ENCODE results near the gene FN3K. TPM values are rescaled to one million over a fixed set of nuclear protein-coding genes. Genes with fewer than 3 reads are reported as not detected.

FN3K gene
- total and polyA plus RNA-seq, 2 of the 13 experiments (the other 11 are each of a cell fraction or from before 2014, with no cell fraction given) = 3.5 to 12.2 TPM

DNA sequence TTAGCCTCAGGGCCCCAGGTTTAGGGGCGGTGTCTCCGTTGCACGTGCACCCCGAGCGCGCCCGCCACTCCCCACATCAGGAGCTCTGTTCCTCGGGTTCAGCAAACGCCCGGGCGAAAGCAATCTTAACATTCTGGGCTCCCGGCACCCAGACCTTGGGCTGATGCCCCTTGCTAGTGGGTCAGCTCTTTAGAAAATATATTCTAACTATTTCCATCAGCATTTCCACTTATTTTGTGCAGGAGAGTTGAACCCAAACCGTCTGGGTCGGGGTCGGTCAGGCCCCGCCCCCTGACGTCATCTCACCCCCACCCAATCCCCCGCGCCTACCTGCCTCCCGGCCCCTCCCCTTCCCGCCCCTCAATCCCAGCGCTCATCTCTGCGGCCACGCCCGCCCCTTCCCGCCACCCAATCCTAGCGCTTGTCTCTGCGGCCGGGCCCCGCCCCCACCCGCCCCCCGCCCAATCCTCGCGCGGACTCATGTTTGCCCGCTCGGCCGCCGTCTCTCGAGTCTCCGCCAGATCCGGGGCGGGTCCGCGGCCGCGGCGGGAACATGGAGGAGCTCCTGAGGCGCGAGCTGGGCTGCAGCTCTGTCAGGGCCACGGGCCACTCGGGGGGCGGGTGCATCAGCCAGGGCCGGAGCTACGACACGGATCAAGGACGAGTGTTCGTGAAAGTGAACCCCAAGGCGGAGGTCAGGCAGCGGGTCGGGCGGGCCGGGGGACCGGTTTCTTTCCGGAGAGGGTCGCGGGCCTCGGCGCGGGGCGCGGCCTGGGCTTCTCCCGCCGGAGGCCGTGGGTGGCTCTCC lies 19.0 kb upstream of the FN3K start, which contains the start of gene FN3KRP (continued):
- TF ChIP-seq, protein P1, sequence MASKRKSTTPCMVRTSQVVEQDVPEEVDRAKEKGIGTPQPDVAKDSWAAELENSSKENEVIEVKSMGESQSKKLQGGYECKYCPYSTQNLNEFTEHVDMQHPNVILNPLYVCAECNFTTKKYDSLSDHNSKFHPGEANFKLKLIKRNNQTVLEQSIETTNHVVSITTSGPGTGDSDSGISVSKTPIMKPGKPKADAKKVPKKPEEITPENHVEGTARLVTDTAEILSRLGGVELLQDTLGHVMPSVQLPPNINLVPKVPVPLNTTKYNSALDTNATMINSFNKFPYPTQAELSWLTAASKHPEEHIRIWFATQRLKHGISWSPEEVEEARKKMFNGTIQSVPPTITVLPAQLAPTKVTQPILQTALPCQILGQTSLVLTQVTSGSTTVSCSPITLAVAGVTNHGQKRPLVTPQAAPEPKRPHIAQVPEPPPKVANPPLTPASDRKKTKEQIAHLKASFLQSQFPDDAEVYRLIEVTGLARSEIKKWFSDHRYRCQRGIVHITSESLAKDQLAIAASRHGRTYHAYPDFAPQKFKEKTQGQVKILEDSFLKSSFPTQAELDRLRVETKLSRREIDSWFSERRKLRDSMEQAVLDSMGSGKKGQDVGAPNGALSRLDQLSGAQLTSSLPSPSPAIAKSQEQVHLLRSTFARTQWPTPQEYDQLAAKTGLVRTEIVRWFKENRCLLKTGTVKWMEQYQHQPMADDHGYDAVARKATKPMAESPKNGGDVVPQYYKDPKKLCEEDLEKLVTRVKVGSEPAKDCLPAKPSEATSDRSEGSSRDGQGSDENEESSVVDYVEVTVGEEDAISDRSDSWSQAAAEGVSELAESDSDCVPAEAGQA (IDR thresholded peaks at IDR 0.05; ENCODE audit: low read depth) = peak; percentile 39; the same call in 1 of the 2 replicates
- TF ChIP-seq, protein P1 (CRISPR knock-in tag; IDR thresholded peaks at IDR 0.05; ENCODE audit: borderline replicate concordance) = no peak
- TF ChIP-seq ZFY (CRISPR knock-in tag; IDR thresholded peaks at IDR 0.05) (peak; percentile 75), NFYB (CRISPR knock-in tag; IDR thresholded peaks at IDR 0.05) (peak; percentile 47; the same call in 1 of the 2 replicates), ERF (CRISPR knock-in tag; IDR thresholded peaks at IDR 0.05) (no peak; the same call in 1 of the 2 replicates), GABPA (IDR thresholded peaks at IDR 0.05; ENCODE audit: low read depth, low read length) (peak; percentile 66), GABPA (CRISPR knock-in tag; IDR thresholded peaks at IDR 0.05; ENCODE audit: low read depth) (peak; percentile 79), IKZF4 (CRISPR knock-in tag; IDR thresholded peaks at IDR 0.05; ENCODE audit: borderline replicate concordance, low read depth, not compliant biosample characterization) (no peak), NRL (CRISPR knock-in tag; IDR thresholded peaks at IDR 0.05; ENCODE audit: borderline replicate concordance) (peak; percentile 51), HCFC1 (IDR thresholded peaks at IDR 0.05; ENCODE audit: low read depth, low read length) (0 out of 2 replicates have a peak, but pooled peaks have one; percentile 13), KLF16 (CRISPR knock-in tag; IDR thresholded peaks at IDR 0.05) (0 out of 4 replicates have a peak, but pooled peaks of 1 of the 2 experiments have one; percentile 3), KDM6A (CRISPR knock-in tag; IDR thresholded peaks at IDR 0.05; ENCODE audit: low read depth) (no peak), RFX1 (IDR thresholded peaks at IDR 0.05) (no peak), ZSCAN21 (CRISPR knock-in tag; IDR thresholded peaks at IDR 0.05; ENCODE audit: borderline replicate concordance) (peak; percentile 24; the same call in 1 of the 2 replicates)
- TF ChIP-seq, protein P2, sequence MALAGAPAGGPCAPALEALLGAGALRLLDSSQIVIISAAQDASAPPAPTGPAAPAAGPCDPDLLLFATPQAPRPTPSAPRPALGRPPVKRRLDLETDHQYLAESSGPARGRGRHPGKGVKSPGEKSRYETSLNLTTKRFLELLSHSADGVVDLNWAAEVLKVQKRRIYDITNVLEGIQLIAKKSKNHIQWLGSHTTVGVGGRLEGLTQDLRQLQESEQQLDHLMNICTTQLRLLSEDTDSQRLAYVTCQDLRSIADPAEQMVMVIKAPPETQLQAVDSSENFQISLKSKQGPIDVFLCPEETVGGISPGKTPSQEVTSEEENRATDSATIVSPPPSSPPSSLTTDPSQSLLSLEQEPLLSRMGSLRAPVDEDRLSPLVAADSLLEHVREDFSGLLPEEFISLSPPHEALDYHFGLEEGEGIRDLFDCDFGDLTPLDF (CRISPR knock-in tag; IDR thresholded peaks at IDR 0.05) = peak; percentile 34
- TF ChIP-seq, protein P3, sequence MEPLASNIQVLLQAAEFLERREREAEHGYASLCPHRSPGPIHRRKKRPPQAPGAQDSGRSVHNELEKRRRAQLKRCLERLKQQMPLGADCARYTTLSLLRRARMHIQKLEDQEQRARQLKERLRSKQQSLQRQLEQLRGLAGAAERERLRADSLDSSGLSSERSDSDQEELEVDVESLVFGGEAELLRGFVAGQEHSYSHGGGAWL (CRISPR knock-in tag; IDR thresholded peaks at IDR 0.05) = peak; percentile 70; the same call in 1 of the 2 replicates
- TF ChIP-seq, protein P4, sequence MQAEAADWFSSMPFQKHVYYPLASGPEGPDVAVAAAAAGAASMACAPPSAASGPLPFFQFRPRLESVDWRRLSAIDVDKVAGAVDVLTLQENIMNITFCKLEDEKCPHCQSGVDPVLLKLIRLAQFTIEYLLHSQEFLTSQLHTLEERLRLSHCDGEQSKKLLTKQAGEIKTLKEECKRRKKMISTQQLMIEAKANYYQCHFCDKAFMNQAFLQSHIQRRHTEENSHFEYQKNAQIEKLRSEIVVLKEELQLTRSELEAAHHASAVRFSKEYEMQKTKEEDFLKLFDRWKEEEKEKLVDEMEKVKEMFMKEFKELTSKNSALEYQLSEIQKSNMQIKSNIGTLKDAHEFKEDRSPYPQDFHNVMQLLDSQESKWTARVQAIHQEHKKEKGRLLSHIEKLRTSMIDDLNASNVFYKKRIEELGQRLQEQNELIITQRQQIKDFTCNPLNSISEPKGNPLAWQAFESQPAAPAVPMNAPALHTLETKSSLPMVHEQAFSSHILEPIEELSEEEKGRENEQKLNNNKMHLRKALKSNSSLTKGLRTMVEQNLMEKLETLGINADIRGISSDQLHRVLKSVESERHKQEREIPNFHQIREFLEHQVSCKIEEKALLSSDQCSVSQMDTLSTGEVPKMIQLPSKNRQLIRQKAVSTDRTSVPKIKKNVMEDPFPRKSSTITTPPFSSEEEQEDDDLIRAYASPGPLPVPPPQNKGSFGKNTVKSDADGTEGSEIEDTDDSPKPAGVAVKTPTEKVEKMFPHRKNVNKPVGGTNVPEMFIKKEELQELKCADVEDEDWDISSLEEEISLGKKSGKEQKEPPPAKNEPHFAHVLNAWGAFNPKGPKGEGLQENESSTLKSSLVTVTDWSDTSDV (CRISPR knock-in tag; IDR thresholded peaks at IDR 0.05) = peak; percentile 53; the same call in 1 of the 2 replicates
